SHP77 (cell line): ENCODE data around the gene EBPL.

Source experiments
- DNase-seq, 2 experiments: peaks; one replicate each; lab custom pipeline; 2025; lab: John Stamatoyannopoulos, UW

Gene EBPL

DNA sequence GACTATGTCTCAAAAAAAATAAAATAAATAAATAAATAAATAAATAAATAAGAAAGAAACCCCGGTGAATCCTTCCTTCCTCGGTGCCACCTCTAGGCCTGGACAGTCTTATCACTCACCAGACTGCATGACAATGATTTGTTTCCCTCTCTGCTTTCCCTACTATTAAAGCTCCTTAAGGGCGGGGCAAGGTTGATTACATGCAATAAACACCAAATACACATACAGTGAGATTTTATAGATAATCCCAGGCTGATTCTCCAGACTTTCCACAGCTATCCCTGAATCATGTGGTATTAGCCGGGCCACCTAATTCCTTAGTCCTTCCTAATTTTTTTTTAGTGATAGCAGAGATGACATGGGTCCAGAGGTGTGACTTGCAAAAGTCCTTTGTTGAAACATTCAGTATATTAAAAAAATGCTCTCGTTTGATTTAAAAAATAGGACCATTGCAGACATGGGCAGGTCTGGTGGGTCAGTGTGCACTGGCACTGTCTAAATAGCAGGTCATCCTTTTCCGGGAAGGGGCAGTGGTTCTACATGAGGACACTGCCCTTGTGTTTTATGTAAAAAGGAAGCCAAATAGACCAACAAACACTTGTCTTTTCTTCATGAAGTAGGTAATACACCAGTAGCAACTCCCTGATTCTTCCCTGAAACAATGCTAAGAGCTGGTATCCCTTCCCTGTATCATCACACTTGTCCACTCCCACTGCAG is 14.5 kb downstream of the EBPL start:
- DNase-seq: no peak

DNA sequence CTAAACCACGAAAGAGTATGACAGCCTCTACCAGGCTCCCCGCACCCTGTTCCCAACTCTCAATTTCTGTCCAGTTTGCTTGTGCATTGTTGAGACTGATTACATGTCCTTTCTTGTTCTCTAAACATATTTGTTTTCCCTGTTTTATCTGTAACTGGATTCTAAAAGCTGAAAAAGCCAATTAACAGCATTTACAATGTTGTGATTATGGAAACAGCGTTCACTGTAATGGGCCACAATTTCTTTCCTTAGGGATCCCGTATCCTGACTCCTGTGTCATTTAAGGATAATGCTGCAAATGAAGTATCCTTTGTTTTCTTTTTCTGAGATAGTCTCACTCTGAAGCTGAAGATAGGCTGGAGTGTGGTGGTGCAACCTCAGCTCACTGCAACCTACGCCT is 20.5 kb downstream of the EBPL start:
- no peak for DNase-seq

DNA sequence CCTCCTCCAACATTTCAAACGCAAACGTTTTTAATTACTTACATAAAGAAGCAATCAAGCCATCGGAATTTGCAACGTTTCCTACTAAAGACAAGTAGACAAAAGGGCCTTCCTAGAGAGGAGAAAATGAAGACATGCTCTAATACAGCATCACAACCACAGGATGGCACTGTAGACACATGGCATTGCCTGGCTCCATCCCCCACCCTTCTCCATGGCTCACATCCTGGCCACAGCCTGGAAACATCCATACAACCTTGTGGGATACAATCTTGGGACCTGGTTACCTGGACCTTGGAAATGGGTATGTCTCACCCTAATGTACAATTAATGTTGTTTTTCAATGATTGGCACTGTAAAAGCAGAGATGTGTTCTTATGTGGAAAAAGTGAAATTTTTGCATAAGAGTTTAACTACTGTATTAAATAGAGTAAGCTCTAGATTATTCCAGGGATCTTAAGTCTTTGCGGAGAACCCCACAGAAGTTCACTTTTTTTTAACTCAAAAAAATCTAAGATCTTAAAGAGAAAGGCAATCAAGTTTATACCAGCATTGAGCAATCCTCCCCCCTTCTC is 21.5 kb downstream of the EBPL start:
- peak; percentile 45 to 64 for DNase-seq

DNA sequence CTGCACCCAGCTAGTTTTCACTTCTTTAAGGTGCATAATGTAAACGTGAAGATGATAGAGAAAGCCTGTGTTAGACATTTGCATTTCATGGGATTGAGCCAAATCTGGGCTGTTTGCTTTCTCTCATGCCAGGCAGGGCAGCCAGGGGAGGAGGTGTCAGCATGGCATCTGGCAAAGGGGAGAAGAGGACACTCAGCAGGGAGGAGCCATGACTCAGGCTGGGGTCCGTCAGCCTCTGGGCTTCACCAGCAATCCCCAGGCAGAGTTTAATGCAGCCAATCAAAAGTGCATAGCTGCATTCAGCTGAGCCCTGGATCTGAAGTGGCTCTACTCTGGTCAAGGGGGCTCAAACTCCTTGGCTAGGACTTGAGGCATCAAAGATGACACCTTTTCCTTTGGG is 23.5 kb downstream of the EBPL start:
- no peak for DNase-seq

DNA sequence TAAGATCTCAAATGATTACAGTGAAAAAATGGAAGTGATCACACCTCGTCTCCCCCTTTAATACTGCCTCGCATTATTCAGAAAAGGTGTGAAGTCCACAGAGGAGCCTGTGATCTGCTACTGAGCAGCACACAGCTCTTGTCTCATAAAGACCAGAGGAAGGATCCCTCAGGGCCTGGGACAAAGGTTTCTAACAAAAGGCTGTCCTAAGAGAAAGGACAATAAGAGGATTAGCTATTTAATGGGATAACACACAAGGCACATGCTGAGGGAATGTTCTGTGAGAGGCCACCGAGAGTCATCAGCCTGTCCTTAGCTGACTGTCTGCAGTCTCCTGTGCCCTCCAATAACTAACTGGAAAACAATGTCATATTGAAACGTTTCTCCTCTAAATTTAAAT is 26.7 kb downstream of the EBPL start:
- DNase-seq: no peak

DNA sequence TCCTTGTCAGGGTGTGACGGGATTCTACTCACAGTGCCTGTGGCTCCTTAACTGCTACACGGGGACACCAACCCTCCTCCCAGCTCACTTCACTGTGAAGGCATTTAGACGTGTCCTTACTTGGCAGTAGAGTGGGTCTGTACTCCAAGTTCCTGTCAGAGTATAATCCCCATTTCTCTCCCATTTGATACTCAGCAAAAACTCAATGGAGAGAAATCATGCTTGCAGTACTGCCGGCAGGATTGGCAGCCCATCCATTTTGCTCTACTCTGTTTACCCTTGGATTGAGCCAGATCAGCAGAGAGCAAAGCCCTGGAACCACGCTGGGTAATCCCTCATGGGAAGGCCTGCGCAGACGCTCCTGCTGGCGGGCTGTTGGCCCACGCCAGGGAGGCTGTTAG is 34.0 kb downstream of the EBPL start:
- DNase-seq: no peak

DNA sequence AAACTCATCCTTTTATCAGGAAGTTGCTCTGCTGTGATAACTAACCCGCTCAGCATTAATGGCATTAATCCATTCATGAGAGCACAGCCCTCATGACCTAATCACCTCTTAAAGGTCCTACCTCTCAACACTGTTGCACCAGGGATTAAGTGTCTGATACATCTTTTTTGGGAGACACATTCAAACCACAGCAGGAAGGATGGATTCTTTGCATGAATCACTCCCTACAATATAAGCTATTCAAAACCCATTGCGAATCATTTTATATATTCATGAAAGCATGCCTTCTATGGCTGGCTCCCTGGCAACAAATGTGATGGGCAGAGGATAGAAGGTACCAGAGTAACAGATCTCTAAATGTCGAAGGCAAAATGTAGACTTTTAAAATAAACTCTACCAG is 35.4 kb downstream of the EBPL start:
- DNase-seq: no peak

DNA sequence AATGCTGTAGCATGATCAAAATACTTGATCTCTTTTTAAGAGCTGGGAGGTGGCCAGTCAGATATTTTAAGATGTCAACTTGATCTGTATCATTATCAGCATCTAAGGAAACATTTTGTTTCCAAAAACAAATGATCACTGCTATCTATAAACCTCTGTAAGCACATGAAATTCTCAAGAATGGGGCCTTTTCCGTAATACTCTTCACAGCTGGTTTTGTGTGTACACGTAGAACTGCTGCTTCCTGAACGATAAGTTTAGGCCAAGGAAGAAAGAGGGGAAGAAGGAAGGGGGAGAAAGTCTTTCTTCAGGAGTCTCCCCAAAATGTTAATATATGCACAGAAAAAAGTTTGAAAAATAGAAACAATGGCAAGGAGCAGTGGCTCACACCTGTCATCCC is 37.3 kb downstream of the EBPL start:
- DNase-seq: no peak

DNA sequence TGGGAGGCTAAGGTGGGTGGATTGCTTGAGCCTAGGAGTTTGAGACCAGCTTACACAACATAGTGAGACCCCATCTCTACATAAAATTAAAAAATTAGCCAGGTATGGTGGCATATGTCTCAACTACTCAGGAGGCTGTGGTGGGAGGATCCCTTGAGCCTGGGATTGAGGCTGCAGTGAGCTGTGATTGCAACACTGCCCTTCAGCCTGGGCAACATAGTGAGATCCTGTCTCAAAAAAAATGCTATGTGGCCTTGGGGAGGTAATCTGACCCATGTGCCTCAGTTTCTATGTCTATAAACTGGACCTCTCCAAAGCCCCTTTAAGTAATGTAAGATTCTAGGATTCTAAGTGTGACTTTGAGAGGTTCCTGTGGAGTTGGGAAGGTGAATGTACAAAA is 37.8 kb downstream of the EBPL start:
- DNase-seq: no peak

DNA sequence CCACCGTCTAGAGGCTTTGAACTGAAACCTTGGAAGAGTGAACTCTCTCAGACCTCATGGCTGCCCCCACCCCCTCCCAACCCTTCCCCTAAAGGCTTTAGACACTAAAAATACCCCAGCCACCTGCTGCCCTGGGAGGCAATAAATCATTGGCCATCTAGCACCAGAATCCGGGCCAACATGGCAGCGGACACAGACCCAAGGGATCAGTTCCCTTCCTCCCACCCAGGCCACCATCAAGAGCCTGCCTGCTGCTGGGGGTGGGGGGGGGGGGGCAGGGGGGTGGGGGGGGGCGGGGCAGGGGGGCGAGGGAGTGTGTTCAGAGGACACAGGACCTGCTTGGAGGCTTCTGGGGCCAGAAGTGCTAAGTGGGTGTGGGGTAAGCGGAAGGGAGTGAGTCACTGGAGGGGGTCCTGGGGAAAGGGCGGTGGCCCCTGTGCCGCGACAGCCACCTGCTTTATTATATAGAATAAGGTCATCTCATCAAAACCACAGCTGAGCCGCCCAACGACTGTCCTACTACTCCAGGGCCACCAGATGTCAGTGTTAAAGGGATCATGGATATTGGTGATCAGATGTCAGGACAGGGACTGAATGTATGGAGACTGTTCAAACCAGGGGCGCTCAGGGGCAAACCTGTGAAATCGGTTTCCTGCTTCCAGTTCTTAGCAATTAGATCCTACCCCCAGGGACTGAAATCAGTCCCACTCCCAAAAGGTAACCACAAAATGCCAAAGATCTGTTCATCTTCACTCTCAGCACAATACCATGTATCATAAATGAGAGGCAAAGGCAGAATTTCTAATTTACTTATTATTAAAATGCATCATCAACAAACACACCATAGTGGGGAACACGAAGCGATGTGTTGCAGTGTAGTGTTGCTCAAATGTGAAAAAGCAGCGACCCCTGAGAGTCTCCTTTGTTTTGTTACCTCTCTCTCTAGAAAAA is 38.7 kb downstream of the EBPL start:
- peak; percentile 74 to 82 for DNase-seq

DNA sequence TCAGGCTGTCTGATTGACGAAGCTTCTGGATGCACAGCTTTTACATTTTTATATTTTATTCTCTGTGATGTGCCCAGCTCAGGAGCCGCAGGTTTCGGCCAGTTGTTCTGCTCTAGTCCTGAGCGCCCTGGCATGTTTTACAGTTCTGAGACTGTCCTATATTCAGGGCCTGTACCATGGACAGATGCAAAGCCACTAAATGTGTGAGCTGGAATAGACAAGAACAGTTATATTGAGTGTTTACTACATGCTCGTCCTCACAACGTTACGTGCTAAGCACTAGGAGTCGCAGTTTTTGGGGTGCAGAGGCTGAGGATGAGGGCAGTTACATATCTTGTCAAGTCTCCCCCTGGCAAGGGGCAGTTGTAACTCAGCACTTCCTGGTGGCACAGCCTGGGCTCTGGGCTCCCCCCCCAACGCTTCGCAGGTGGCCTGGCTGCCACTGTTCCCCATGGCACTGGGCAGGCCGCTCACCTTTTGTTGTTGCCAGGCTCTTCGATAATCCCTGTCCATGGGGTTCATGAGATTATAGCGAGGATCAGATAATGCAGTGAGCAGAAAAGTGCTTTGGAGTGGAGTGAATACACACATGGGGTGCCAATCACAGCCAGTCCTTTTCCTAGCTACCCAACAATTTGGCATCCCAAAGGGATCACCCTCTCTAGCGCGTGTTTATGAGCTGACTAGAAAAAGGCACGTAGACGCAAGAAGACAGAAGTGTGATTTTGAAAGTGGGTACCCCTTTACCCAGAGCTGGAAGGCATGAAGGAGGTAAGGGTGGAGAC is 39.5 kb downstream of the EBPL start:
- DNase-seq: no peak

DNA sequence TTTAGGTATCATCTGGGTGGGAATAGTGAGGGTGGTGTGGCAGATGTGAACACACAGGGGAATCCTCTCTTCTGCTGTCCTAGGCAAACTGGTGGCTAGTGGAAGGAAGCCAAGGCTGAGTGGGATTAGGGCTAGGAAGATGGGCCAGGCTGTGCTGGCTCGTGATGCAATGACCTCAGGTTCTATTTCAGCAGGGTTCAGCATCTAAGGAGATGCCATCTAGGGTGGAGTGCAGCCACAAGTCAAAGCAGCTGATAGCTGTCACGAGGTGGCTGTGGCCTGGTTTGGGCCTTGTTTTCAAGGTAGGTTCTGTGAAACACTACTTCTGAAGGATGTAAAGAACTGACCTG is 41.3 kb downstream of the EBPL start:
- DNase-seq: no peak

DNA sequence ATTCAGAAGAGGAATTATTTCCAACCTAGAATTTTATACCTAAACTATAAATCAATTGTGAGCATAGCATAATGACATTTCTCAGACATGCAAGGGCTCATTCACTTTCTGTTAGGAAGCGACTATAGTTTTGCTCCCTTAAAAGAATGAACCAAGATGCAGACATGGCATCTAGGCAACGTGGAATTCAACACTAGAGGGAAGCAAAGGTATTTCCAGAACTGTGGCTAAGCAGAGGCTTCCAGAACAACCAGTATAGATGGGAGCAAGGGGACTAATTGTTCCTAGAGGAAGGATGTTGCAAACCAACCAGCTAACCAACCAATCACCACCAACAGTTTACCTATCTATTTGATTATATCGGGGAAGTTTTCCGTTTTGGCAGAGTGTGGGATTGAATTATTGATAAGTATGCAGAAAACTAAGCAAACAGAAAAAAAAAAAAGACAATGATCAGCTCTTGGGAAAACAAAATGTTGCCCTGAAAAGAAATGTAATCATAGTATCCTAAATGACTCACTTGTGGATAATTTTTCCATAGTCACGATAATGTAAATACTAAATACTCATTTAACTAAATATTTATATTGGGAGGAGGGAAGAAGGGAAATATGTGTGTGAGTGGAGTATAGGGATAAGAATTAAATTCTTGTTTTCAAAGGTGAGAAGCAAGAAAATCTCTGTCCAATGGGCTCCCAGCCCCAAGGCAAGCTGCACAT is 41.9 kb downstream of the EBPL start:
- no peak for DNase-seq

DNA sequence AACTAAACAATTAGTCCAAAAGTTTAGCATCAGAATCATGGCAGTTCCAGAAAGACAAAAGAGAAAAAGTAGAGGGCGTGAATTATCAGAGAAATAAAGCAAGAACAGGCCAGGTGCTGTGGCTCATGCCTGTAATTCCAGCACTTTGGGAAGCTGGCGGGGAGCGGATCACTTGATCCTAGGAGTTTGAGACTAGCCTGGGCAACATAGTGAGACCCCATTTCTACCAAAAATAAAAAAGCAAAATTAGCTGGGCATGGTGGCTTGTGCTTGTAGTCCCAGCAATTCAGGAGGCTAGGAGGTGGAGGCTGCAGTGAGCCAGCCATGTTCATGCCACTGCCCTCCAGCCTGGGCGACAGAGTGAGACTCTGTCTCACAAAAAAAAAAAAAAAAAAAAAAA is 44.6 kb downstream of the EBPL start:
- no peak for DNase-seq

DNA sequence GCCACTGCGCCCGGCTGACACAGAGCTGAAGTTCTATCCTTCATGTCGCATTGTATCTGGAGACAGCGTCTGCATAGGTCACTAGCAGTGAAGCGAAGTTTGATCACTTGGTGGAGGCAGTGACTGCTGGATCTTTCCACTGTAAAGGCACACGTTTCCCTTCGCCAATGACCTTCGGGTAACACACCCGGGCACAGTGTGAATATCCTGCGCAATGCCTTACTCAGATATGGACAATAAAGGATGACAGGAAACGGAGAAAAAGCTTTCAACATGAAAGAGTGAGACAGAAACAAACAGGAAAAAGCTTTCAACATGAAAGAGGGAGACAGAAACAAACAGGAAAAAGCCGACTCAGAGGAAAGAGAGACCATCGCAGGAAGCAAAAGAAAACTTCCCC is 45.8 kb downstream of the EBPL start:
- no peak for DNase-seq

DNA sequence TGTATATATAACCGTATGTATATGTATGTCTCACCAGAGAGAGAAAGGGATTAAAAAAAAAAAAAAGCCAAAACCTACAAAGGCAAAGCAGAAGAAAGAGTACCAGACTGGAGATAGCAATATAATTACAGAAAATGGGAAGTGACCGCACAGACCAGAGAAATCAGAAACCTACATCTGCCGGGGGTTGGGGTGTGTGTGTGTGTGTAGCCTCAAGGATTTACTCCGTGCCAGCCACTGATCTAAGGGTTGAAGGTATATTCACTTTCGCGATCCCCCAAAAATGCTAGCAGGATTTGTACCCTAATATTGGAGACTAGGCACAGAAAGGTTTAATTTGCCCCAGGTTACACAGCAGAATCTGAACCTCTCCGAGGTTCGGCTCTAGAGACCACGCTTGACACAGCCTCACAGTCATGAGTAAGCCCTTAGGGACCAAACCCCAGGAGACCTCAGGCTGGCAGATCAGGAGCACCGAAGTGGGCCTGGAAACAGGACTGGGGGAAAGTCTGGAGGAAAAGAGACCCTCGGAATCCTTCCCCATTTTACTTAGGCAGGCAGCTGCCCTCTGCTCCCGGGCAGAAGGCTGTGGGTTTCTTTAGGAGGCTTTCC is 48.1 kb downstream of the EBPL start:
- no peak for DNase-seq

DNA sequence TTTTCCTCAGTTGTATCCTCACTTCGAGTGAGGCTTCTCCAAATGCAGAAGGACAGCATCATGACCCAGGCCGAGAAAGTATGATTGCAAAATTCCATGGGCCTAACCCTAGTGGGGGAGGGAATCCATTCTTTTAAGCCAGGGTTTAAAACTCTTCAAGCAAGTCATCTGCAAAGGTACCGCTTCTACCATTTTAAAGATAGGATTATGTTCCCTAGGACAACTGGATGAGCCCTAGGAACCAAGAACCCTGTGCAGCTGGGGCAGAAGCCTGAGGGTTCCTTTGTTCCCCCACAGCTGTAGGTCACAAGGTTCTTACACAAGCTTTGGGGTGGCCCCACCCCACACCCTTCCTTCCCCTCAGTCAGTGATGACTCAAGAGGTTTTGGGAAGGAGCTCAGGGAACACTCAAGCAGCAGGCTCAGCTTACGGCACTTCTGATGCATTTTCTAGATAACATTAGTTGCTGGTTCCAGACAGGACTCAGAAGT is 49.4 kb downstream of the EBPL start:
- DNase-seq: no peak

DNA sequence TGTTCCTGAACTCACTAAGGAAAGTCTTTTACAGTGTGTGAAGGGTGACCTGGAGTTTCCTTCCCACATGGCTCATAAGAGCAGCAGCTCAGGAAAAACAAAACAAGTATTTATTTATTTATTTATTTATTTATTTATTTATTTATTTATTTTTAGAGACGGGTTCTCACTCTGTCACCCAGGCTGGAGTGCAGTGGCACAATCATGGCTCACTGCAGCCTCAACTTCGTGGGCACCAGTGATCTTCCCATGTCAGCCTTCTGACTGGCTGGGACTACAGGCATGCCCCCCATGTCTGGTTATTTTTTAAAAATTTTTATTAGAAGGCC is 52.6 kb downstream of the EBPL start:
- no peak for DNase-seq

DNA sequence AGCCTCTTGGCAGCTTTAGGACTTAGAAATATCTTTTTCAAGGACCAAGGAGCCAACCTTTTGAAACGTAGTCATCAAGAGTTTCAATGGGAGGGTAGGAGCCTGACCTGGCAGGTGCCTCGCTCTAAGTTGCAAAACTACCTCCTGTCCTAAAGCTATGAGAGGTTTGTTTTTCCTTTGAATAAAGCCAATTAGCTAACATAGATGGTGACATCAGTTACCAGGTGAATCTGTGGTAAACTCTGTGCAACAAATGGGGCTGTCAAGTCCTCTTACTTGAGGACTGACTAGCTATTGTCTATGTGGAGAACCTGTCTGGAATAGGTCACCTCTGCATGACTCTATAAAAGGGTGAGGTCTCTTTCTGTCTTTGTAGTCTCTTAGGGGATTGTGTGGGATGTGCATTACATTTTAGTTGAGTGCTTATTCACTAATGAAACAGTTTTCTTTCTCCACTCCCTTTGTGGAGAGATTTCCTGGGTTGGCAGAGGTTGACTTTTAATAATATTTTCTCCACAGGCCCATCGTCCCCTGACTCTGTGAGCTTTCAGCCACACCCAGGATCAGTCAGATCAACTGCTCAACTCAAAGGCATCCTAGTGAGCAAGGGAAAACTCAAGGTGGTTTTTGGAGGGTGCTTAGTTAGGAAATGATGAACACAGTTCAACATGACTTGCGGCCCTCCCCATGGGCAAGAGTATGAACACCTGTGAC is 53.1 kb downstream of the EBPL start:
- no peak for DNase-seq

DNA sequence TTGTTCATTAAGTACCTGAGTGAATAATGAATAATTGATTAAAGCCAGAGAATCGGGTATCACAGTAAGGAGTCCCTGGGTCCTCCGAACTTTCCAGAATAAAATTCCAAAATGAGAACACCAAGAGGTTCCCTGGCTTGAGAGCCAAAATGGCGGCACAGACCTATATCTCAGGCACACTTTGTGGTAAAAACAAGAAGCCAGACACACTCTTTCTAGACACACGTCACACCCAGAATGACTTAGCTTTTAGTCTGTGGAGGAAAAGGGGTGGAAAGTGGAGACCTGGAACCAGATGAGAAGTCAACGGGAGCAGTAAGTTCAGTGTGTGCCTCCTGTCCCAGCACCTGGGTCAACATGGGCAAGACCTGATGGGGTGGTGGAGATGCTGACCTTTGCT is 54.6 kb downstream of the EBPL start:
- DNase-seq: no peak
